ENCODE data around the gene XKR7.
"Not testable (repeated sequence)": the region's sequence is repeated elsewhere in the genome, so short reads cannot be mapped to it uniquely, and the experiment has no call there.

Gene XKR7

DNA sequence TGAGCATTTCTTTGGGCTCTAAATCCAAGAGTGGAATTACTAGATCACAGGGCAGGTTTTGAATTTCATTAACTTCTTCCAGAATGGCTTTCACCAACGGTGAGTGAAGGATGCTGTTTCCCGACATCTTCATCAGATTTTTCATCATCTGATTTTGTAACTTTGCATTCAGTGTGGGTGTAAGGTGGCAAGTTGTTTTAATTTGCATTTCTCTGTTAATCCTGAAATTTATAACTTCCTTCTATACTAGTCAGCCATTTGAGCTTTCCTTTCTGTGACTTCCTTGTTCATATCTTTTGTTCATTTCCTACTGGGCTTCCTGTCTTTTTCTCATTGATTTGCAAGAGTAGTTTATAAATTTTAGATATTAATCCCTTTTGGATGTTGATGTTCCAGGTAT lies 65.4 kb downstream of the XKR7 start:
- intact Hi-C loops (cut with DNase I; ENCODE audit: low total_unique reads): loop anchor here (5.0 kb wide), 2 partner anchors 81 to 211 kb away; partner anchors contain the start of gene PDRG1
- Histone ChIP-seq H3K4me3 (no peak overlapping the region), H3K4me1 (peaks cover 0 to 11% (median 7%) of the 10 kb centered on the region in 4 donors), H3K36me3 (no peaks in the 10 kb centered on the region), H3K9me3 (no peaks in the 10 kb centered on the region), H3K27ac (no peak overlapping the region), H3K27me3 (peaks cover 0 to 44% of the 10 kb centered on the region in 2 donors)
- DNase-seq: no peak
- no peak for TF ChIP-seq CTCF (IDR thresholded peaks at IDR 0.05)

- H3K9me3 ChIP-seq, DNase-seq, H3K36me3 ChIP-seq, H3K27ac ChIP-seq, H3K4me3 ChIP-seq: not testable (repeated sequence)
- Histone ChIP-seq H3K27me3 (peaks cover 0 to 46% of the 10 kb centered on the region in 2 donors), H3K4me1 (peaks cover 0 to 11% (median 7%) of the 10 kb centered on the region in 4 donors)
- intact Hi-C loops (cut with DNase I; ENCODE audit: low total_unique reads): loop anchor here (5.0 kb wide), 2 partner anchors 81 to 211 kb away; partner anchors contain the start of gene PDRG1
Measured at GRCh38 chr20:32033721-32034120, 65.8 kb downstream of the XKR7 start.

DNA sequence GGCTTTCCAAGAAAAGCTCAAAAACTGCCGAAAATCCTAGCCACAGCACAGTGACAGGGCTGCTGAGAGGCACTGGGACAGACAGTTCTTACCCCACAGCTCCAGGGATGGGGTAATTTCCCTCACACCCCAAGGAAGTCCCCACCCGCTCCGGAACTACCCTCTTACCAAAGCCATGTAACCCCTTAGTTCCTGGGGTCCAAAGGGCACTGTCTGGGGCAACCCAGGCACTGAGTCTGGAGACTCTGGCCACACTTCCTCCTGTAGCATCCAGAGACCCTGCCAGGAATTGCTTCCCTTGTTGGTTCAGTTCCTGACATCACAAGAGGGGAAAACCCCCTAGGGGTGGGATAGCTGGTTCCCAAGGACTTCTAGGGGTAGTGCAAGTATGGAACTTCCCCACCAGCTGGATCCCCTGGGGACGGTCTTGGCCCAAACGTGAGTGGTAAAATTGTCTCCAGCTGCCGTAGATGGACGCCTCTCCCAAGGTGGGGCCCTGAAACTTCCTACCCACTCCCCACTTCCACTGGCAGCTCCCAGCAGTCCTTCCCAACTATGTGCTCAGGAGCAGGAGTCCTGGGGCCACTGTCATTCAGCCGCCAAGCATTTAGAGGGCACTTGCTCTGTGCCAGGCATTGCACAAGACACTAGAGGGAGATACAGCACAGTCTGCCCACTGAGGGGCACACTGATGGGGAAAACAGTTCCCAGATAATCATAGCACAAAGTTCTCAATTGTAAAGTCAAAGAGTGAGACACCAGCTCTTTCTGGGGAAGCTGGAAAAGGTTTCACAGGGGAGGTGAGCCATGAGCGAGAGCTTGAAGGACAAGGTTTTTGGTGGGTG lies 66.9 kb downstream of the XKR7 start:
- intact Hi-C loops (cut with DNase I; ENCODE audit: low total_unique reads): loop anchor here (5.0 kb wide), 2 partner anchors 83 to 213 kb away; partner anchors contain the start of gene PDRG1
- no peak for TF ChIP-seq CTCF (IDR thresholded peaks at IDR 0.05)
- Histone ChIP-seq H3K4me3 (no peak overlapping the region), H3K9me3 (no peaks in the 10 kb centered on the region), H3K27ac (no peak overlapping the region), H3K27me3 (peaks cover 0 to 54% of the 10 kb centered on the region in 2 donors), H3K4me1 (peaks cover 0 to 11% (median 7%) of the 10 kb centered on the region in 4 donors), H3K36me3 (no peaks in the 10 kb centered on the region)
- peak in 1 of 2 donors; percentile 28 for DNase-seq

GRCh38 chr20:32035426-32035779 lies 67.5 kb downstream of the XKR7 start:
- H3K27ac ChIP-seq: no peak overlapping the region
- H3K9me3 ChIP-seq: no peaks in the 10 kb centered on the region
- H3K4me3 ChIP-seq: no peak overlapping the region
- no peak for TF ChIP-seq CTCF (IDR thresholded peaks at IDR 0.05)
- peaks cover 0 to 11% (median 7%) of the 10 kb centered on the region in 4 donors for H3K4me1 ChIP-seq
- DNase-seq: no peak
- H3K27me3 ChIP-seq: peaks cover 0 to 59% of the 10 kb centered on the region in 2 donors
- intact Hi-C loops (cut with DNase I; ENCODE audit: low total_unique reads): no loop called here
- H3K36me3 ChIP-seq: no peaks in the 10 kb centered on the region

GRCh38 chr20:32036252-32036651 lies 68.3 kb downstream of the XKR7 start:
- DNase-seq: no peak
- intact Hi-C loops (cut with DNase I; ENCODE audit: low total_unique reads): no loop called here
- no peak for TF ChIP-seq CTCF (IDR thresholded peaks at IDR 0.05)
- Histone ChIP-seq H3K36me3 (no peaks in the 10 kb centered on the region), H3K9me3 (no peaks in the 10 kb centered on the region), H3K27me3 (peaks cover 0 to 59% of the 10 kb centered on the region in 2 donors), H3K27ac (no peak overlapping the region), H3K4me1 (peaks cover 0 to 6% (median 2%) of the 10 kb centered on the region in 4 donors), H3K4me3 (no peak overlapping the region)

- Histone ChIP-seq H3K4me1 (no peaks in the 10 kb centered on the region), H3K4me3 (no peak overlapping the region), H3K9me3 (no peaks in the 10 kb centered on the region), H3K27me3 (peaks cover 0 to 57% of the 10 kb centered on the region in 2 donors), H3K27ac (no peak overlapping the region), H3K36me3 (no peaks in the 10 kb centered on the region)
- DNase-seq: no peak
- no peak for TF ChIP-seq CTCF (IDR thresholded peaks at IDR 0.05)
- intact Hi-C loops (cut with DNase I; ENCODE audit: low total_unique reads): no loop called here
Measured at GRCh38 chr20:32036716-32037485, 69.0 kb downstream of the XKR7 start.

All from tibial artery (tissue), 4 donors.